HG03520 (cell line): ENCODE data around the gene HLA-DPB1.
"Not testable (repeated sequence)": the region's sequence is repeated elsewhere in the genome, so short reads cannot be mapped to it uniquely, and the experiment has no call there.

Source experiments
- ATAC-seq: cut with Tn5 transposase; IDR thresholded peaks from one replicate; pipeline ENCODE4 v1.9.1; 2021; ENCODE audit warnings: mild to moderate bottlenecking, moderate library complexity; ENCODE audit not compliant: unreplicated experiment

Gene HLA-DPB1

DNA sequence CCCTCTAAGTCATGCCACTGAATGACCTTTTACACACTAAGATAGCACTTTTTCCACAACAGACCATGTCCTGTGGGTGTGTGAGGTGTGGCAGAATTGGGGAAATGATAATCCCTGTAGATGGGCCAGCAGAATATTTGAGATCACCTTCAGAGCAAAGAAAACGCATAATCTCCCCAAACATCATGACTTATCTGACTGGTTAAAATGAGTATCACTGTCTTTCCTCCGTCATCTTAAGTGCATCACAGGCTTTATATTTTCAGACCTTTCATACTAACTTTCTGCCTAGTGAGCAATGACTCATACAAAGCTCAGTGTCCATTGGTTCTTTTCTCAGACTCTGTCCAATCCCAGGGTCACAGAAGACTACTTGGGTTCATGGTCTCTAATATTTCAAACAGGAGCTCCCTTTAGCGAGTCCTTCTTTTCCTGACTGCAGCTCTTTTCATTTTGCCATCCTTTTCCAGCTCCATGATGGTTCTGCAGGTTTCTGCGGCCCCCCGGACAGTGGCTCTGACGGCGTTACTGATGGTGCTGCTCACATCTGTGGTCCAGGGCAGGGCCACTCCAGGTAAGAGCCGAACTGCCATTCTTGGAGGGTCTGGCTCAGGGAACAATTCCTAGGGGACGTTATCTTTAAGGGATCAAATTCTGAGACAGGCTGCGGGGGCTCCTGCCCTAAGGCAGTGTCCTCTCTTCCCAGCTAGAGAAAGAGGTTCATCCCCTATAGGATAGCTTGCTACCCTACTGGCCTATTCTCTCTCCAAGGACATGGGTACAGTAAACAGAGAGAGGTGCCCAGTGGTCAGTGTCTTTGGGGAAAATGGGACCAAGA, at the start of gene HLA-DPB1:
Gene HLA-DPB1, plus strand, starts transcription at position 423 of the 838 bp plus-strand sequence. Its CDS starts 52 bp downstream, at position 475.
- peak; percentile 69 for ATAC-seq

DNA sequence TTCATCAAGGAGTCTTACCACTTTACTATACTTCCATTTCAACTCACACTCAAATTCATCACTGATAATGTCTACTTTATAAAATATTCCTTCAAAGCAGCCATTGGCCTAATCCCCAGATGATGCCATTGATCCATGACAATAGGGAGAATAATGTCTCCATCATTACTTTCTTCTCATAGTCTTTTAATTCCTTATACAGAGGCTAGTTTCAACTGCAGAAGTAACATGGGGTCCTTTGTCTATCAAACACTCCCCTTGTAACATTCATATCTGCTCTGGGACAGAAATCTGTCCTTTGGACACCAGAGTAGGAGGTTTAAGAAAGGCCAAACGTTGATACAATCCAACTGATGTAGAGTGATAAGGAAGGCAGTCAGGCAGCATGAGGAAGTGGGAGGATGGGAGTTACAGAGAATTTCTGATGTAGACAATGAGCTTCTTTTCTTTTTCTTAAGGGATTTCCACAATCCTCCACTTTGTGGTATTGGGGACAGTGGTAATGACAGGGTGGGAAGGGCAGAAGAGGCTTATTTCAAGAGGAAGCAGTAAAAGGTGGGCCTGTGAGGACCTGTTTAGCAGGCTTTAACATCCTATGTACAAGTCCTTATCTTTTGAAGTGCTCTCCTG, 47.5 kb upstream of the HLA-DPB1 start:
- no peak for ATAC-seq

DNA sequence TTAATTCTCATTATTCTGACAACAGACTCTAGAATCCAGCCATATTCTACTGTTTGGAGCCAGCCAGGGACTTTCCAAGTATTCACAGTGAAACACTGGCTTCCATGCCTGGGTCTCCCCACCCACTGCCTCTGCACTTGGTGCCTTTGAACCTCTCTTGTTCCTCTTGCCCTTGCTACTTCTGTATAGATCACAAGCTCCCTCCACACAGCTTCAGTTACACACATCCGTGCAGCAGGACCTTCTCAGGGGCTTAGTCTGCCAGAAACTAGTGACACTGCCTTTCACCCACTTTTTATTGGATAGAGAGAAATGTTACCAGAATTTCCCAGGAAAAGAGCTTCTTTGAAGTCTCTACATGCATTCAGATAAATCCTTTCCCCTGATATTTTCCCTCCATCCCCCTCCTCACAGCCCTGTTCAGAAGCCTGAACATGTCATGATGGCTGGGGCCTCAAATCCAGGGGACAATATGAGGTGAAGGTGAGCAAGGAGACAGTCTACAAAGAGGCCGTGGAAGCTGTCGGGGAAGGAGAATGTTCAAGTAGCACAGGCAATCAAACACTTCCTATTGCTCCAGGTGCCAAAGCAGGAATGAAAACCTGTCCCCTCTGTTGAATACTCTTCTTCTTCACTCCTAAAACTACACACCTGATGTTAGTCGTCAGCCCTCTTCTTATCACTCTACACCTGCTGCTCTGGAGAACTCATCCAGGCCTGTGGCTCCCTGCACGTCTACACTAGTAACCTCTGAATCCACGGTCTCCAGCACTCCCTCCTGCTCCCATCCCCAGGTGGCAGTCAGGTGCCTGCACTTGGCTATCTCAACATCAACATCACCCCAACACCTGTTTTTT, 46.2 kb upstream of the HLA-DPB1 start:
- peak; percentile 55 for ATAC-seq

DNA sequence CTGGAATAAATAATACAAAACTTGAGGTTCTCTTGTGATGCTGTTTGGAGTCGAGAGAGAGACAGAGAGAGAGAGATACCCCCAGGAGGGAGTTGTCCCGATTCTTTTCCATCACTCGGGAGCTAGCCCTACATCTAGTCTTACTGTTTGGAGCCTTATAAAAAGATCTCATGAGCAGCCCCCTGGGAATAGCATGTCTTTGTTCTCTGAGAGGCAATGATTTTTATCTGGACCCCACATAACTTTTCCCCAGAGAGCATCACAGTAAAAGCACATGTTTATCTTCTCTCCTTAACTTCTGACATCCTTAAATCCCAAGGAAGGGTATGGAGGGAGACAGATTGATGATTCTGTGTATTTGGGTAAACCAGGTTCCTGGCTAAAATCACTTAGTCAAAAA, 45.5 kb upstream of the HLA-DPB1 start:
- ATAC-seq: no peak

DNA sequence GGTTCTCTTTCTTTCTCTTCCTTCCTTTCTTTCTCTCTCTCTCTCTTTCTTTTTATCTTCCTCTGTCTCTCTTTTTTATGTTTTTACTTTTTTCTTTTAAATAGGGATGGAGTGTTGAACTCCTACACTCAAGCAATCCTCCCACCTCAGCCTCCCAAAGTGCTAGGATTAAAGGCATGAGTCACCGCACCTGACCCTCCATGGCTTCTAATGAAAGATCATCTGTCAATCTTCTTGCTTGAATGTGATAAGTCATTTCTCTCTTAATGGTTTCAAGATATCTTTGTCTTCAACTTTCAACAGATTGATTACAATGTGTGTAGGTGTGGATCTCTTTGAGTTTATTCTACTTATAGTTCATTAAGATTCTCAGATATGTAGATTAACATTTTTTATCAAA, 41.2 kb upstream of the HLA-DPB1 start:
- no peak for ATAC-seq

DNA sequence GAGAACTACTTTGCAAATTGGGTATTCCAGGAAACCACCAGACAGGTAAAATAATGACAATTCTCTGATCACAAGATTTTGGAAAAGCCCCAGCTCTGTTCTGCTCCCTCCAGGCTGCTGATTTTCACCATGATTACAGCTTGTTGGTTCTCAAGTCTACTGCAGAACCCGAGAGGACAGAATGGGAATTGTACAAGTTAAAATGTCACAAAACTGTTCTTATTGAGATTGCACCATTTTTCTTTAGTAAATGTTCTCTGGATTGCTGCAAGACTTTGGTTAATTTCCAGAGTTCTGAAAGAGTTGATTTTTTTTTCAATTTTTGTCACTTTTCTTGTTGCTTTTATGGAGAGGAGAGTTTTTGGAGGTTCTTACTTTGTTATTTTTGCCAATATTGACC, 39.3 kb upstream of the HLA-DPB1 start:
- ATAC-seq: no peak

DNA sequence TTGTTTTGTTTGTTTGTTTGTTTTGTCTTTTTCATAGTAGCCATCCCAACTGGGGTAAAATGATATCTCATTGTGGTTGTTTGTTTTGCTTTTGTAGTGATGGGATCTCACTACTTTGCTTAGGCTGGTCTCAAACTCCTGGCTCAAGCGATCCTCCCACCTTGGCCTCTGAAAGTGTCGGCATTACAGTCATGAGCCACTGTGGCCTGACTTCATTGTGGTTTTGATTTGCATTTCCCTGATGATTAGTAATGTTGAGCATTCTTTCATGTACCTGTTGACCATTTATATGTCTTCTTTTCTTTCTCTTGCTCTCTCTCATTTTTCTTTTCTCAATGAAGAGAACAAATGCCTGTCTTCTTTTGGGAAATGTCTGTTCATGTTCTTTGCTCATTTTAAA, 35.6 kb upstream of the HLA-DPB1 start:
- no peak for ATAC-seq

DNA sequence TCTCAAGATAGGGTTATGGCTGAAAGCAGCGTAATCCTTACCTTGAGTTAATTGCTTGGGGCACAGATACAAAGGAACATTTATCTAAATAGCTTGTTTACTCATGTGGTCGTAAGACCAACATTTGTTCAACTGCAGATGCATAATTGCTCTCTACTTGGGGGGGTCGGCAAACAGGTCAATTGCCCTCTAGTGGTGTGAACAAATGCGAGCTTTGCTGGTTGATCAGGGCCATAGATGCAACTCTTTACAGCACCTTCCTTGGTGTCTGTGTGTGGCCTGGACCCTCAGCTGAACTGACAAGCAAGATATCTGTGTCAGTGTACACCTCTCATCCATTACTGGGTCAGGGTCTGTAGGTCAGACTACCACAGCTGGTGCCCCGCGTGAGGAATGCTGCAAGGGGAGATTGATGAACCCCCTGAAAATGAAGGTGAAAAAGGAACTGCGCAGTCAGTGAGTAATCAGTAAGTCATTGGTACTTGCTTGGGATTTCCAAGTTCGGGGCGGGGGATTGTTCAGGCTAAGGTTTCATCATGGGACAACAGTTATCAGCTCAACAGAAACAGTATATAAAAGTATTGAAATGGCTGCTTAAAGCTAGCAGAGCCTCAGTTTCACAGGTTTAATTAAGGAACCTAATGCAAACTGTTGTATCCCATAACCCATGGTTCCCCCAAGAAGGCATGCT, 26.3 kb upstream of the HLA-DPB1 start:
- ATAC-seq: no peak

DNA sequence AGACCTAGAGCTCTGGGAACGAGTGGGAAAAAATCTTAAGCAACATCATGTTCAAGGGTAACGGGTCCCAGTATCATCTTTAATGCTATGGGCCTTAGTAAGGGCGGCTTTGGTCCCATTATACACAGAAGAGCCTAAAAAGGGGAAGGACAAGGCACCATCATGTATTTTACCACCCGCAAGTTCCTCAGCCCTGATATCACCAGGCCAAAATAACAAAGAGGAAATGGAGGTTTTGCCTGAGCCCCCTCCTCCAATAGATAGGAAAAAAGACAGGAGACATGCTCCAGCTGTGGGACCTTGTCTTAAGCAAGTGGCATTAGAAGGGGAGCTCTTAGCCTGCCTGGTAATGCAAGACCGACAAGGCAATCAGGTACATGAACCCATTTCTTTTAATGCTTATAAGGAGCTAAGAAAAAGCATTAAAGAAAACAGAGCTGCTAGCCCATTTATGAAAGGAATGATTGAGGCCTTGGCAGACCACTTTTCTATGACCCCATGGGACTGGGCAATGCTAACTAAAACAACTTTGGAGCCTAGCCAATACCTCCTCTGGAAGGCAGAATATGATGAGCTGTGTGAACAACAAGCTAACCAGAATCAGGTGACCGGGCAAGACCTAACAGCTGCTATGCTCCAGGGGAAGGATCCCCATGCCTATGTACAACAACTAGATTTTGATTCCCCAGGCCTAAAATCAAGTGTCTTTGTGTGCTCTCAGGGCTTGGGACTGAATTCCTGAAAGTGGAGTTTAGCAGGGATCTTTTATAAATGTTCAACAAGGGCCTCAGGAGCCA, 25.6 kb upstream of the HLA-DPB1 start:
- ATAC-seq: no peak

DNA sequence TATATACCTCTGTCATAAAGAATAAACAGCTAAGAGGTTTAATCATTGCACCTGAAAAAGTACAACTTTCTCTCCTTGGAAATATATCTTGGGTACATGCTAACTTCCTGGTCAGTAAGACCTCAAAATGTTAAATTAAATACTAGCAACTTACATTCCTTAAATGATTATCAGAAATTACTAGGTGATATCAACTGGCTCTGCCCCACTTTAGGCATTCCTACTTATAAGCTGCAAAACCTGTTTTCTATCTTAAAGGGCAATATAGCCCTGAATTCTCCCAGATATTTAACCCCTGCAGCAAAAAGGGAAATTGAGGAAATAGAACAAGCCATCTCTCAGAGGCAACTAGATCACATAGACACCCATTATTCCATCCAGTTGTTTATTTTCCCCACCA, 23.2 kb upstream of the HLA-DPB1 start:
- no peak for ATAC-seq

DNA sequence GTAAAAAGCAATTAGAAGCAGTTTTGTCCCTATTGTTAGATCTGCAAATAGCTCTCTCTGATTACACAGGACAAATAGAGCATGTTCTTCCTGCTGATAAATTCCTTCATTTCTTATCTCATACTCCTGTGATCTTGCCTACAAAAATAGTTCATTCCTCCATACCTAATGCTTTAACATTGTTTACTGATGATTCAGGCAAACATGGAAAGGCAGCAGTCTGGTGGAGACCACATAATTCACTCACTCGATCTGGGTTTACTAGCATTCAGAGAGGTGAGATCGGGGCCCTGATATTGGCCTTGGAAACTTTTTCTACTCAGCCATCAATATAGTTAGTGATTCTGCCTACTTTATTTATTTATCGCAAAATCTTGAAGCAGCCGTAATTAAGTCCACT, 22.6 kb upstream of the HLA-DPB1 start:
- ATAC-seq: no peak

DNA sequence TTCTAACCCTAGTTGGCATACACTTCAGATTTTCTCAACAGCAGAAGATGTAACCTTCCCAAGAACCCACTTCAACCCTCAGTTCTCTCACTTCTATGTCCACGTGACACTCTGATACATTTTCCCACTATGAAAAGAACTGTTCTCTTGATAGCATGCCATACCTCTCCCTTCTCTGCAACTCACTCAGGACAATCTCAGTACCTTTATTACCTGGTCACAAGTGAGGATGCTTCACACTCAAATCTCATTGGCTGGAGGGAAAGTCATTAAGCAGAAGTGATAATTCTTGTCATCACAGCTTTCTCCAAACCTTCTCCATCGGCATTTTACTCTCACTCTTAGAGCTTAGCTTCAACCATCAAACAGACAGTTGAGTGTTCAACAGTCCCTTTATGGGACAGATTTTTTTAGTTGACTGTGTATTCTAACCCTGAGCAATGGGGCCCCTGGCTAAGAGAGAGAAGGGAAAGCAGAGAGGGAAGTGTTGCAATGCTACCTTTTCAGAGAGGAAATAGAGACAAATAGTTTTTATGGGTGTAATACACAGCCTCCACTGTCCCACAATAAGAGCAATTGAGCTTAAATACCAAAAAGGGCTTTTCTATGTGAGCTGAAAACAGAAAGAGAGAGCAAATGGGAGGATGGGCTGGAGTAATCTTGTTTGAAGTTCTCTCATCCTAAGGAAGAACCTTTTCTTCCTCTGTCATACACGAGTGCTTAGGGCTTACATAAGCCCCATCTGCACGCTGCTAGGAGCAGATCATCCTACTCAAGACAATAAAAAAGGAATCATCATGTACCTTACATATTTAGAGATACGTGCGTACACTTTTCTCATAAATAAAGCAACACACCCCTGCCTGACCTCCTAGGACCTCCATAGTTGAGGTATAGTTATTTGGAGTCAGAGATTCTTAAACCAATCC, 18.3 kb upstream of the HLA-DPB1 start:
- no peak for ATAC-seq

DNA sequence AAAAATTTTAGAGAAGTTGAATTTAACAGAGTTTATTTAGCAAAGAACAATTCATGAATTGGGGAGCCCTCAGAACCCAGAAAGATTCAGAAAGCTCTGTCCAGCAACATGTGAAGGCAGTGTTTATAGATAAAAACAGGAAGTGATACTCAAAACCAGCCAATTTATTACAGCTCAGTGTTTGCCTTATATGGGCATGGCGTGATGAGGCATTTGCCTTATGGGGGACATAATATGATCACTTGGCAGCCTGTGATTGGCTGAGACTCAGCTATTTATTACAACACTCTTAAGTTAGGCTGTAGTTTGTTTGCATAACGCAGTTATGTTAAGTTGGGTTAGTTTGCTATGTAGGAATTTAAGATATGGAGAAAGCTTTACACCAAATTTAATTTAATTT, 13.8 kb upstream of the HLA-DPB1 start:
- no peak for ATAC-seq

DNA sequence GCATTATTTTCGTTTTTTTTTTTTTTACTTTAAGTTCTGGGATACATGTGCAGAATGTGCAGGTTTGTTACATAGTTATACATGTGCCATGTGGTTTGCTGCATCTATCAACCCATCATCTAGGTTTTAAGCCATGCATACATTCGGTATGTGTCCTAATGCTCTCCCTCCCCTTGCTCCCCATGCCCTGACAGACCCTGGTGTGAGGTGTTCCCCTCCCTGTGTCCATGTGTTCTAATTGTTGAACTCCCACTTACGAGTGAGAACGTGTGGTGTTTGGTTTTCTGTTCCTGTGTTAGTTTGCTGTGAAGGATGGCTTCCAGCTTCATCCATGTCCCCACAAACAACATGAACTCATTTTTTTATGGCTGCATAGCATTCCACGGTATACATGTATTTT, 12.4 kb upstream of the HLA-DPB1 start:
- not testable (repeated sequence) for ATAC-seq

DNA sequence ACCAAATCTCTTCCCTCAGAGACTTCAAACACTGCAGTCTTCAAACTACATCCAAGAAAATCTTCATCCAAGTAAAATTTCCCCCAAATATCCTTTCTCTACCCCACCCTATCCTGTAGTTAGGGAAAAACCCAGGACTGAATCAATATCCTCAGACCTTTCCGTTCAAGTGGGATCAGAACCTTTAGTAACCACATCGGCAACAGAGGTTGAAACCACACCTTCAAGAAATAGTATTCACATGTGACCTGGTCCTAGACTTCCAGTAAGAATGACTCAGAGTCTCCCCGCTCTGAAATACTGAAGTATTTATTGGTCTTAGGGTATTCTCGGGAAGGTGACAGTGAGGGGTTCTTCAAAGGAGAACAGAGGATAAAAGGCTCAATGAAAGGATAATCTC, 11.1 kb upstream of the HLA-DPB1 start:
- no peak for ATAC-seq

DNA sequence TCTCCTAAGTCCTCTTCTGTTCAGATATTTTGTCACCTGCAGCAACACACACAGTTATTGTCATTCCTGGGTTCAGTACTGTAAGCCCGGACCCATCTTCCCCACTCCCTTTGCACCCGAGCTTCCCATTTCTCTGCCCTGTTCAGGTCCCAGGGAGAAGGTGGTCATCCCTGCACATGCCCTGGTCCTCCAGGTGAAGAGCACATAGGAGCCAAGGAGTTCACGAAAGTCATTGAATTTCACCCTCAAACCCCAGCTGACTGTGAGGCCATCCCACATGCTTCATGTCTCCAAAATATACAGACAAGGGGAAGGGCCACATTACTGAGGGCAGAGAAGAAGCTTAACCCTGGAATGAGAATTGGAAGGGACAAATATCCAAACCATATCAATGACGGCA, 10.5 kb upstream of the HLA-DPB1 start:
- ATAC-seq: no peak

DNA sequence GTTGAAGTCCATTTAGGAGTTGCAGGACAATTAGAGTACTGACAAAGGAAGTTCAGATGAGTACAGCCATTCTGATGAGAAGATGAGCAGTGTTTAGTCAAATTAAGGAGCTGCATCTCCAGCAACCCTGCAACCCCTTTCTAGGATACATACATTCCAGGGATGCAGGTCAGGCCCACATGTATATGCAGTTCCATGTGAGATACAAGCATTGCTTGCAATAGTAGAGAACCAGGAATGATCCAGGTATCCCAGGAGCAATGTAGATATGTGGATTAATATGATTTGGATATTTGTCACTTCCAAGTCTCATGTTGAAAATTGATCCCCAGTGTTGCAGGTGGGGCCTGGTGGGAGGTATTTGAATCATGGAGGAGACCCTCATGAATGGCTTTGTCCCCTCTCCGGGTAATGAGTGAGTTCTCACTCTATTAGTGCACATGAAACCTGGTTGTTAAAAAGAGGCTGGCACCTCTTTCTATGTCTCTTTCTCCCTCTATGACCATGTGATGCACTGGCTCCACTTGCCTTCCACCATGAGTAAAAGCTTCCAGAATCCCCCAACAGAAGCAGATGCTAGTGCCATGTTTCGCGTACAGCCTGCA, 8.8 kb upstream of the HLA-DPB1 start:
- no peak for ATAC-seq

DNA sequence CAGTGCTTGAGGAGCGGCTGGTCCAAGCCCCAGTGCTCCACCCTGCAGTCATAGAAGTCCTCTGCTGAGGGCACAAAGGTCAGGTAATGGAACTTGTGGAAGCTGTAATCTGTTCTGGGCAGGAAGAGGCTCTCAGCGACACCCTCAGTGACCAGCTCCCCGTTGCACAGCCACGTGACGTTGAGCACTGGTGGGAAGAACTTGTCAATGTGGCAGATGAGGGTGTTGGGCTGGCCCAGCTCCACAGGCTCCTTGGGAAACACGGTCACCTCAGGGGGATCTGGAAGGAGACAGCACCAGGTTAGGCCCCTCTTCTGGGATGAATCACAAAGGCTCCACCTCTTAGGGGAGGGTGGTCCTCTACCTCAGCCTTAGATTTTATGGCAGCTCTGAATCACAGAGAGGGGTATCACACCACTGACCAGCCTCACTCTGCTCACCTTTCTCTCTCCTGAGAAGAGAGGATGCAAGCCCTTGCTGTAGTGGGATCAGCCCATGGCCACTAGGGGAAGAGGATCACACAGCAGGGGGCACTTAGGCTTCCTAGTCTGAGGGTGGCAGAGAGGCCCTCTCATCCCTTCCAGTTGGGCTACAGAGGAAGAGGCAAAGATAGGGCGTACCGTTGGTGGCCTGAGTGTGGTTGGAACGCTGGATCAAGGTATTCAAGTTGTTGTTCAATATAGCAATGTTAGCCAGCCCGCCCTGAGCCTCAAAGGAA, 6.6 kb upstream of the HLA-DPB1 start:
- ATAC-seq: no peak
